ENCODE data around the gene TXNRD1.
"Not testable (repeated sequence)": the region's sequence is repeated elsewhere in the genome, so short reads cannot be mapped to it uniquely, and the experiment has no call there.

Gene TXNRD1

DNA sequence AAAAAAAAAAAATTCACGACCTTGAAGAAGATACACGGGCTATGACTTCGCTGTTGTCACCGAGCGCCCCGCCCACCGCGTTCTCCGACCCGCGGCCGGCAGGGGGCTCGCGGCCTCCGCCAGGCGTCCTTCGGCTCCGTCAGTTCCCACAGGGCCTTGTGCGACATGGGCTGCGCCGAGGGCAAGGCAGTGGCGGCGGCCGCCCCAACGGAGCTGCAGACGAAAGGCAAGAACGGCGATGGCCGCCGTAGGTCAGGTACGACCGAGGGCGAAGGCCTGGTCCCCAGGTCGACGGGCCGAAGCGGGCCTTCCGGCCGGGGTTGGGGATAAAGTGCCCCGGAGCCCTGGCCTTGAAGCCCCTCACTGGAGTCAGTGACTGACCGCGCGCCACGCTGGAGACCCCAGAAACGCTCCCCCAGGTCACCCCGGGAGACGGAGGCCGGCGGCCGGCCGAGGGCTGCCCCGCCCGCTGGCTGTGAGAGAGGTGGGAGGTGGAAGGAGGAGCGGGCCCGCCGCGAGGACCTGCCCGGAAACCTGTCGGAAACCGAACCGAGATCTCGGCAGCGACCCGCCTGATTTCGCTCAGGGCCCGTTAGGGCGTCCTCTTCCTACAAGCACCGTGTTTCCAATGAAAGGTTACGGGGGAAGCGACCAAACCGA lies at the start of gene TXNRD1:
Gene TXNRD1, plus strand, starts transcription at position 142 of the 660 bp plus-strand sequence. Its CDS starts 24 bp downstream, at position 166.
- peak; percentile 97 for DNase-seq

DNA sequence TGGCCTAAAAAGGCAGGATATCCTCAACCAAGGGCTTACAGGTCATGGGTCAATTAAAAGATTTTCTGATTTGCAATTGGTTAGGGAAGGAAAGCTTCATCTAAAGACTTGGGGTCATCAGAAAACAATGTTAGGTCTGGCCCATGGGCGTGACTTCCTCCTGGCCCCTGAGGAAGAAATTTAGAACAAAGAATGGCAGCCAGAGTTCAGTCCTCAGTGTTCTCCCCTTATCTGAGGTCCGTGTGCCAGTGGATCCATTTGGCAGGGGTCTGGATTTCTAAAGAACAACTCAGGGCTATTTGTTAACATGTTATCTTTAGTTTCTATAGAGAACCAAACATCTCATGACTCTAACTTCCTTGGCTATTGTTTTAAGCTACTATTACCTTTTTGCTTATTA lies 49.8 kb upstream of the TXNRD1 start:
- DNase-seq = no peak

DNA sequence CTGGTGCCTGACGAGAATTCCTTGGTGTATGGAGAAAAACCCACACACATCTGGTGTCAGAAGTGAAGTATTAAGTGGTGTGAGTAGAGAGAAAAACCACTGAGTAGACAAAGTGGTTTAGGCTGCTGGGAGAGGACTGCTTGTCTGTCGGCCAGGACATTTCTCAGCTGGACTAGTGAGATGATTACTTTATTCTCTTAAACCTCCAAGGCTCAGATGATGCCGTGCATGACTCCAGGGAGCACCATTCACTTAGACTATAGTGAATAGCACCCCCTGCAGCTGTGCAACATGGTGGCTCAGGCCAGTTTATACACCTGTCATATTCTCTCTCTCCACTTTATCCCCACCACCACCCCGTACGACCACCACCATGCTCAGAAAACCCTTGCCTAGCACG lies 49.1 kb upstream of the TXNRD1 start:
- DNase-seq = no peak

DNA sequence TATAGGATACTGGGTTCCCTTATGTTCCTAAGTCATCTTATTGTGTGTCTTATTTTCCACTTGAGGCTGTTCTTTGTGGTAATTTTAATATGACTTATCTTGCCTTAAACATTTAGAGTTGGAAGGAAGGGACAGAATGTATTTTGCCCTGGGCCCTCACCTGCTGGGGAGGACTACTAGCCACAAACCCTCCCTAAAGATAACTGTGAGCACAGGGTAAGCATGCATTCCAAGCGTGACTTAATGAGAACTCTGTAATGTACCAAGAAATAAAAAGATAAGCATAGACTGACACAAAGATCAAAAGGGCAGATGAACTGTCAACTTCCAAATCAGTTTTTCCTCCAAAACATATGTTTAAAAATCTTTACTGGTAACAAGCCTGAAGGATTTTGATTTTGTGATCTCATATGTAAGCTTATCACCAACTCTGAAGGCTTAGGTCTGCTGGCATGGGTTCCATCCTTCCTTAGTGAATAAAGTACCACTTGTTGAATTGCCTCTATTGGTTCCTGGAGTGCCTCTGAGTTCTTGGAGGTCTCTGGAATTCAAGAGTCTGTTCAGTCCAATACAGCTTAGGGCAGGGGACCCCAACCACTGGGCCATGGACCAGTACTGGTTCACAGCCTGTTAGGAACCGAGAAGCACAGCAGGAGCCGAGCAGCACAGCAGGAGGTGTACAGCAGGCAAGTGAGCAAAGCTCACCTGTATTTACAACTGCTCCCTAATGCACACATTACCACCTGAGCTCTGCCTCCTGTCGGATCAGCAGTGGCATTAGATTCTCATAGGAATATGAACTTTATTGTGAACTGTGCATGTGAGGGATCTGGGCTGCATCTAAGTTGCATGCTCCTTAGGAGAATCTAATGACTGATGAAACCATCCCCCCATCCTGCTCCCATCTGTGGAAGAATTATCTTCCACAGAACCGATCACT lies 47.8 kb upstream of the TXNRD1 start:
- no peak for DNase-seq

DNA sequence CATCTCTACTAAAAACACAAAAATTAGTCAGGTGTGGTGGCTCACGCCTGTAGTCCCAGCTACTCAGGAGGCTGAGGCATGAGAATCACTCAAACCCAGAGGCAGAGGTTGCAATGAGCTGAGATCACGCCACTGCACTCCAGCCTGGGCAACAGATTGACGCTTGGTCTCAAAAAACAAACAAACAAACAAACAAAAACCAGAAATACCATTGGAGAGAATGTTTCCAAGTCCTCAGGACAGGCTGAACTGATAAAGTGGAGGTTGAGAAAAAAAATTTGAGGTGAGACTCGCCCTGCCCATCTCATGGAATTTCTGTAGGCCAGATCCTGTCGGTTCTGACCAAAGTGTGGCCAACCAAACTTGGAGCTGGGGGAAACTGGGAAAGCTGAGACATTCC lies 47.0 kb upstream of the TXNRD1 start:
- peak; percentile 32 for DNase-seq

DNA sequence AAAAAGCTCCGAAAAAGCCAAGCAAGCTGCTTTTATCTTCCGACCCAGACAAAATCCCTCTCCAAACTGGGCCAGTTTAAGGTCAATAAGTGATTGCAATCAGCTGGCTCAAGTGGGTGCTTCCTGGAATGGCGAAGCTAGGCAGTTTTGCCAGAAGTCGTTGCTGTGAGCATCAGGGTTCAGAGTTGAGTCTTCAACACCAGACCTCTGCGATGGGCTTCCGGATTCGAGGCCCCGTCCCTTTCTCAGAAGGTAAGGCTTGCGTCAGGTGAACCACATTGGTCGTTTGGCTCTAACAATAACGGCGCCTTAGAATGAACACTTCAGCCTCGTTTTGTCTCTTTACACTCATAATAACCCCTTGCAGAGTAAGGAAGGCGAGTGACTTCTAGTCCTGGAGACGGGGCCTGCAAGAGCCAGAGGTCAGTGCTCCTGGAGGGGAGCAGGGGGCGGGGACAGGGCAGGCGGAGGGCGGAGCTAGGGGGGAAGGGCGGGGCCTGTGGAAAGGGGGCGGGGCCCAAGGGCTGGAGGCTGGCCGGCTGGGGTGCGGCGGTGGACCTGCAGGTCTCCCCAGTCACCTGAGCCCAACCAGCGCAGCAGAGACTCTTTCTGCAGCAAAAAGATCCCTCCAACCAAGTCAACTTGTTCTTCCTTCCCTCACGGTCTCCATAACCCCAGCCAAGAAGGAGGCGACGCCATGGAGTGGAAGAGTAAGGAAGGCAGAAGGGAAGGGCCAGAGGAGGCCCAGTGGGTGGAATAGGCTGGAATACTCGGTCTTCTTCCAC lies 43.6 kb upstream of the TXNRD1 start:
- no peak for DNase-seq

DNA sequence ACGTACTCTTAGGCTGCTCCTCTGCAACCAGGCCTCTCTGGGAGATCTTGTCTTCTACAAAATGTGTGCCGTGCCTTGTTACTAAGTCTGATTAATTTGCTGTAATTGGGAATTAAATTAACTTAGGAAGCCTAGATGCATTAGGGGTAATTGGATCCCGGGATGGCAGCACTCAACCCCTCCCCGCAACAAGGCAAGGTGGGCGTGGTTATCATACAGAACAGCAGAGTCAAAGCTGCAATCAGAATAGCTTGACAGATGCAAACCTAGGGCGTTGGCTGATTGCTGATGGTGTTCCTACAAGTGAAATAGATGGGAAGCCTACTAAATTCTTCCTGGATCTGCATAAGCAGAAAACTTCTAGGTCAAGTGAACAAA lies 43.0 kb upstream of the TXNRD1 start:
- no peak for DNase-seq

DNA sequence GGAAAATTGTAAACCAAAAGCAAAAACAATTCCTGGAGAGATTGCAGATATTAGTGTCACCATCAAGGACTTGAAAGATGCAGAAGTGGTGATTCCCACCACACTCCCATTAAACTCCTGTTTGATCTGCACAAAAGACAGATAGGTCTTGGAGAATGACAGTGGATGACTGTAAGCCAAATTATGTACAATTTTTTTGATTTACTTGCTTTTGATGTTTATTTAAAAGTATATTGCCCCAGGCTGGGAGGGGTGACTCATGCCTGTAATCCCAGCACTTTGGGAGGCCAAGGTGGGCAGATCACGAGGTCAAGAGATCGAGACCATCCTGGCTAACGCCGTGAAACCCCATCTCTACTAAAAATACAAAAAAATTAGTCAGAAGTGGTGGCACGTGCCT lies 41.8 kb upstream of the TXNRD1 start:
- not testable (repeated sequence) for DNase-seq

DNA sequence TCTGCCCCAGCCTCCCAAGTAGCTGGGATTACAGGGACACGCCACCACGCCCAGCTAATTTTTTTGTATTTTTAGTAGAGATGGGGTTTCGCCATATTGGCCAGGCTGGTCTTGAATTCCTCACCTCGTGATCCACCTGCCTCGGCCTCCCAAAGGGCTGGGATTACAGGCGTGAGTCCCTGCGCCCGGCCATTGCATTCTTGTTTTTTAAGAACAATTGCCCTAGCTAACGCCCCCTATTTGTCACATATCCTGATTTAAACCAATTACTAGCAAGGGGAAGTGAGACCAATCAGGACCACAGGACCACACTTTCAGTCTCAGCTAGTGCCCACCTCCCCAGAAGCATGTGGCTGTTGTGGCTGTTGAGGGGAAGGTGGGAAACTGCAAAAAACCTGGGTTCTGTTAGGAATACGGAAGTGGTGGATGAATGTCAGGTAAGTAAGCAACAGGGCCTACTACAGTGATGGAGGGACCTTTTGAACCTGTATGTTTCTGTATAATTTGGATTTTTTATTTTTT lies 39.8 kb upstream of the TXNRD1 start:
- DNase-seq = no peak

DNA sequence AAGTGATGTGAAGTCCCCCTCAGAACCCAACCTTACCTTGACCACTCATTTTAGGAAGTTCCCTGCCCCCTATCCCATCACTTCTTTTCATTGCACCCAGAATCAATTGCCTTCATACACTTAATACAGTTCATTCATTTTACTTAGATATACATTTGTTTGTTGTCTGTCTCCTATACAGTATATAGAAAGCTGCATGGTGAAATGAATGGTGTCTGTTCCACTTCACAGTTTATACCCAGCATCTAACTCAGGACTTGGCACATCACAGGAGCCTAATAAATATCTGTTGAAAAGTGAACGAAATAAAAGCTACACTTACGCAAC lies 38.3 kb upstream of the TXNRD1 start:
- no peak for DNase-seq

DNA sequence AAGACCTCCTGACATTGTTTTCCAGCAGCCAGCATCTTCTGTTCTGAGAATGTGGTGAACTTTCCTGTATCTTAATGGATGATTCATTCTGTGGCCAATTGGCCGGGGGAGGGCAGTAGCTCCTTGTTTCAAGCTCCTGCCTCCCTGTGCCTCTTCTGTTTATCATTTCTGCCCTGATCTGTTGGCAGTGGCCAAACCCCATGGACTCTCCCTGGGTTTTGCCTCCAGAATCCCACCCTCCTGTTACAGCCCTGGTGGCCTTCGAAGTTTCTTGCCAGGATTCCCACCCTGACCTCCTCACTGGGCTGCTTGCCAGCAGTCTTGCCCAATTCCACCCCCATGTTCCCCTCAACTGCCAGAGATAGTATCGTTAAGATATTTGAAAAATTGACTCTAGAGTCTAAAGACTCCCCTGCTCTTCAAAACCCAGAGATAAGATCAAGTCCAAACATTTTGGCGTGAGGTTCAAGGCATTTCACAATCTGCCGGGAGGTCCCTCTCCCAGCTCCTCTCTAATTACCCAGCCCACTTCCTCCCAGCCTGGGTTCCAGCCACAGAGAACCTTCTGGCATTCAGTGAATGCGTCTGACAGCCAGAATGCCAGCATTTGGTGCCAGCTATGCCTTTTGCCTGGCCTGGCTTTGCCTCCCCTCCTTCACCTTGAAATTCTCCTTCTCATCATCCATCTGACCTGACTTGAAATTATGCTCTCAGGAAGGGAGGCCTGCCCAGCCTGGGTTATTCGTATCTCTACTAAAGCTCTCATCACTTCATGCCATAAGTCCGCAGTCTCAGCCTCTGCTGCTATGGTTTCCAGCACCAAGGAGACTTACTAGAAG lies 37.7 kb upstream of the TXNRD1 start:
- DNase-seq = peak; percentile 86

DNA sequence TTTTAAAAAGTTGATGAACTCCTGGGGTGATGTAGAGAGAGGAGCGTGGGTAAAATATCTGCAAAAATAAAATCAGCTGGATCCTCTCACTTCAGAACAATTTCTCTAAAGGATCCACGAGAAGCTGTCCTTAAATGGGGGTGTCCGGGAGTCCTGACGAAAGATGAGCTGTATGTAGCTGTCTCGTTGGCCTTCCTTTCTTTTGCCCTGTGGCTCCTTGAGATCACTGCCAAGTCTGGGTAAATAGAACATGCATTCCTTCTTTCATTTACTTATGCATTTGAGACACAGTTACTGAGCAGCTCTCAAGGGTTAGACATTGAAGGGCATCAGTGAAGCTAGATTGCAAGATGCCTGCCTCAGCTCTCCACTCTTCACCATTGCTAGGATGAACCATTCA lies 35.2 kb upstream of the TXNRD1 start:
- DNase-seq = no peak

DNA sequence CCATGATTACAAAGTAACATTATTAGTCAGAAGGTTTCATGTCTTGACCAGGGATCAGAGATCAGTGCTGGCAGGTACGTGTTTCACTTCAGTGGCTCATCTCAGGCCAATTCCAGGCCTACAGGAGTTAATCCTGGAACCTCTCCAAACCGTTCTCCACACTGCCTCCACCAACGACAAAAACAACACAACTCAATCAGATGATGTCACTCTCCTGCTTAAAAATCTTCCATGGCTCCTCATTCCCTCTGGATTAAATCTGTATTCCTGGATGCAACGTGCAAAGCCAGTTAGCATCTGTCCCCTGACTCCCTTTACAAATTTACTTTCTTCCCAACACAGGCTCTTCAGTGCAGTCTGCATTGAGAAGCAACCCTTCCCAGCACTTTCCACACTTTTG lies 34.3 kb upstream of the TXNRD1 start:
- DNase-seq = no peak

DNA sequence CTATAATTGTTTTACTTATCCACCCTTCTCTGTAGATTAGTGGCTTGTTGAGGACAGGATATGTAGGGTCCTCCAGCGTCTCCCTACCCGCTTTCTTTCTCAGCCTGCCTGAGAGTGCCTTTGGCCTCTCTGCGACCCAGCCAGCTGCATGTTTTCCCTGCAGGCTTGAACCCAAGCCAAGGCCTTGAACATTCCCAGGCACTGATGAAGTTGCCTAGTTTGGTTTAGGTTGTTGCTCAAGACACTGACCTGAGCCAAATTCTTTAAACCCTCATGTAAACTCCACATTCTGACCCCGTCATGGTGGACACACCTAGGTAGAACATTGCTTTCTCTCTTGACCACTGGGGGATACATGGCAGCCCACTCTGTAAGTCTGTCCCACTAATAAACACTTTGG lies 33.4 kb upstream of the TXNRD1 start:
- DNase-seq = no peak

DNA sequence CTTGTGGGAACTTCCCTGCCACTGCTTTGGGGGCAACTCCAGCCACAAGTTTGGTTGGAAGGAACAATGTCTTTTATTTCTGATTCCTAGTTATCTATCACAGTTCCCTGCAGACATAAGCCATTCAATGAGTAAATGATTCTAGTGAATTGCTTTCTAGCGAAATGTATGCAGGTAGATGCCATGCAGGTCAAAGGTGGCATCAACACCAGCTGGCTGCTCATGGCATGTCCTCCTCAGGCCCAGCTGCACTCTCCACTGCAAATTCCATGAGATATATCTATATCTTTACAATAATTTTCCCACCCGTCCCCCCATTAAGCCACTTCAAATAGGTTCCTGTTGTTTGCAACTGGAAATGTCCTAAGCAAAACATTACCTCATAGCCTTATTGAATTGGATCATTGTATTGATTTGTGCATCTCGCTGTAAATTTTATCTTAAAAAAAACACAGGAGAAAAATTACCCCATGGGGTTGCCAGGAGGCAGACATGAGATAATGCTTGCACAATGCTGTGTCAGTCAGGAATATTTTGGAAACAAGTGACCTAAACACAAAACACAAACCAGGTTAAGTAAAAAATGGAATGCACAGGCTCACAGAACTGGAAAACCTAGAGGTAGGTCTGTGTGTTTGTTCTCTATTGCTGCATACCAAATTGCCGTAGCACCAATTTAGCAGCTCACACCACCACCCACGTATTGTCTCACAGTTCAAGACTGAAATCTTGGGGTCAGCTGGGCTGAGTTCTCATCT lies 32.8 kb upstream of the TXNRD1 start:
- DNase-seq = no peak

DNA sequence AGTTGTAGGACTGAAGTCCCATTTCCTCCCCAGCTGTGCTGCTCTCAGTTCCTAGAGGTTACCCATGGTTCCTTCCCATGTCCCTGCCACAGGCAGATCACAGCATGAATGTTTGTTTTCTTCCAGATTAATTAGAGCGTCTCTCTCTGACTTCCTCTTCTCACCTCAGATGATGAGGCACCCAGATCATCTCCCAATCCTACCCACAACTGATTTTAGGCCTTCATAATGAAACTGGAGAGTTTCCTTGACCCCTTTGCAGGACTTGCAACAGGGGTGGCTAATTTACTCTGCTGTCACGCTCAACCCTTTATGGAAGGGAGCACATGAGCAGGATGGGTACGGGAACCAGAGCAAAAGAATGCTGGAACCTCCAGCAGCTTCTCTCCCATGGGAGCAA lies 32.1 kb upstream of the TXNRD1 start:
- DNase-seq = no peak

DNA sequence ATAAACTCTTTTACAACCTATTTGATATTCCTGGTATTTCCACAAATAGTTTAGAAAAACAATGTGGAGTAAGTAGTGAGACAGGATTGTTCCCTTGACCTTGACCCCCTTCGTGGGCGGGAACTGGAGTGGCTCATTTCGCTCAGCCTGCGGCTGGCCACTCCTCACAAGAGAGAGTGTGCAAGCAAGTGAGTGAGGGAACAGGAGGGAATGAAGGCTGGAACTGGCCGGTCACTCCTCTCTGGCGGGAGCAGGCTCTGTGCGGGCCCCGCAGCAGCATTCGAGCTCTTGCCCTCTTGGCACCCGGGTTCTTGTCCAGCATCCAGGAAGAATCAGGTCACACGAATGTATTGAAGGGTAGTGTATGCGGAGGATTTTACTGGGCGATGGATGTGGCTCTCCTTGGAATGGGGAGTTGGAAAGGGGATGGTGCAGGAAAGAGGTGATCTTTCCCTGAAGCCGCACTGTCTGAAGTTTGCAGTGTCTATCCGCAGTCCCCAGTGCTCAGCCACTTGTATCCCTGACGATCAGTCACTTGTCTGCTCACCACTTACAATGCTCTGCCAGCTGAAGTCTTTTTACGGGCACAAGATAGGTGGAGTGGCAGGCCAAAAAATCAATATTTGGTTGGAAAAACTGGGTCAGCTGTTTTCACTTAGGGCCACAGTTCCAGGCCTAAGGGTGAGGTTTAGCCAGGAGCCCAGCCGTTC lies 28.0 kb upstream of the TXNRD1 start:
- no peak for DNase-seq

DNA sequence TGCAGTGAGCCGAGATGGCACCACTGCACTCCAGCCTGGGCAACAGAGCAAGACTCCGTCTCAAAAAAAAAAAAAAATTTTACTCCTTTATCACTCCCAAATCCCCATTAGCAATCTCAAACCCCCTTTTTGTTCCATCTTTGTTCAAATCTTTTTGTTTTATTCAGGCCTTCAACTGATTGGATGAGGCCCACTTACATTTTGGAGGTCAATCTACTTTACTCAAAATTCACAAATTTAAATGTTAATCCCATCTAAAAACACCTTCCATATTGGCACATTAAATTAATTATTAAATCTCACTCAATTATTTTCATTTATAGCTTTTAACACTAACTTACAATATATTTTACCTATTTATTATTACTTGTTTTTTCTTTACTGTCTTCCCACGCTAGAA lies 27.0 kb upstream of the TXNRD1 start:
- DNase-seq = no peak

DNA sequence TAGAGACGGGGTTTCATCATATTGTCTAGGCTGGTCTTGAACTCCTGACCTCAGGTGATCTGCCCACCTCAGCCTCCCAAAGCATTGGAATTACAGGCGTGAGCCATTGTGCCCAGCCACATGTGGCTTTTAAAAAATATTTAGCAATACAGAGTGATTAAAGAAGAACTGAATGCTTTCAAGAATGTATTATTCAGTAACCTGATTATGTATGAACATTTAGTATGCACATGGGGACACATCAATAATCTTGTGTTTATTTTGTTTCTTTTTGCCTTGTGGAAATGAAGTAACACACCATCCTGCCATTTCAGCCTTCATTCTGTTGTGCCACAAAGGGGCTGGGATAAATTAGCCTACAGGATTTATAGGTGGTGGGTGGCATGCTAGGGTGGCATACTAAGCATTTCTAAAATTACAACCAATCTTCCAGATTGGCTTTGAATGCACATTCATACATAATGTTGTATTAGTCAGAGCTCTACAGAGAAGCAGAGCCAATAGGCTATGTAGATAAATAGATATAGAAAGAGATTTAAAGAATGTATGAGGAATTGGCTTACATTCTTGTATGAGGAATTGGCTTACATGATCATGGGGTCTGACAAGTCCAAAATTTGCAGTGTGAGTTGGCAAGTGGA lies 25.5 kb upstream of the TXNRD1 start:
- DNase-seq = no peak

DNA sequence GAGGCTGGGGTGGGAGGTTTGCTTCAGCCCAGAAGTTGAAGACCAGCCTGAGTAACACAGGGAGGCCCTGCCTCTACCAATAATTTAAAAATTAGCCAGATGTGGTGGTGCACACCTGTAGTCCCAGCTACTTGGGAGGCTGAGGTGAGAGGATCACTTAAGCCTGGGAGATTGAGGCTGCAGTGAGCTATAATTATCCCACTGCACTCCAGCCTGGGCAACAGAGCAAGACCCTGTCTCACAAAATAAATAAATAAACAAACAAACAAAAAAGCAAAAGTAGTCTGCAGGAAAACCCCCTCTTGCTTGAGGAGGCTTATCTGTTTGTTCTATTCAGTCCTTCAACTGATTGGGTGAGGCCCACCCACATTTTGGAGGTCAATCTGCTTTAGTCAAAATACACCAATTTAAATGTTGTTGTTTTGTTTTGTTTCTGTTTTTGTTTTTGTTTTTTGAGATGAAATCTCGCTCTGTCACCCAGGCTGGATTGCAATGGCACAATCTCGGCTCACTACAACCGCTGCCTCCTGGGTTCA lies 24.9 kb upstream of the TXNRD1 start:
- no peak for DNase-seq
